Activated CD8-positive, alpha-beta T cell treated with anti-CD3 and anti-CD28 coated beads, Interleukin-2, amount 10 ng/mL, durations not matched to agents 7 days and 5 days (primary cell): Measurements from ENCODE around the gene MAJIN. TPM values are rescaled to one million over a fixed set of nuclear protein-coding genes. Genes with fewer than 3 reads are reported as not detected.

Experiments
- ATAC-seq: fragments of 150-1000 bp; cut with Tn5 transposase; one replicate; pipeline ENCODE4 v1.10.0; 2021; ENCODE audit warnings: moderate library complexity
- CTCF ChIA-PET: fragments of 350-600 bp; sonication (Branson Sonifier 250); formaldehyde crosslinking; loops from one replicate; lab custom pipeline; 2021; ENCODE audit warnings: antibody characterized with exemption; lab: Charles Lee
- POLR2A ChIA-PET: fragments of 350-600 bp; sonication (Branson Sonifier 250); formaldehyde crosslinking; loops from one replicate; lab custom pipeline; 2021; ENCODE audit warnings: antibody characterized with exemption; lab: Charles Lee
- DNase-seq: peaks from one replicate; pipeline ENCODE4 v3.0.0-alpha.2; 2020
- H3K27ac Mint-ChIP-seq: one replicate; pipeline ENCODE4 v1.8.0; 2021; ENCODE audit warnings: mild to moderate bottlenecking, mixed read lengths
- H3K27me3 Mint-ChIP-seq: one replicate; pipeline ENCODE4 v1.8.0; 2021; ENCODE audit warnings: low read depth, mixed read lengths
- H3K36me3 Mint-ChIP-seq: one replicate; pipeline ENCODE4 v1.8.0; 2021; ENCODE audit warnings: low read depth, mixed read lengths
- H3K4me1 Mint-ChIP-seq: one replicate; pipeline ENCODE4 v1.8.0; 2021; ENCODE audit warnings: low read depth, mixed read lengths
- H3K4me3 Mint-ChIP-seq: one replicate; pipeline ENCODE4 v1.8.0; 2021; ENCODE audit warnings: mild to moderate bottlenecking, mixed read lengths
- H3K9me3 Mint-ChIP-seq: one replicate; pipeline ENCODE4 v1.8.0; 2022; ENCODE audit warnings: mixed read lengths; ENCODE audit not compliant: insufficient read depth
- total RNA-seq, 2 experiments: library from RNA; stranded (reverse); gene quantifications; one replicate each; pipeline ENCODE4 v1.2.3, GENCODE V29; 2021

Gene MAJIN
- total RNA-seq, 2 experiments from 2014 or later = not detected

- no peaks in the 10 kb centered on the region for H3K9me3 Mint-ChIP-seq
- H3K27ac Mint-ChIP-seq = no peak overlapping the region
- ChIA-PET POLR2A (no interaction called here), CTCF (interaction anchor here (1.3 to 15.3 kb wide), 3 partner anchors 9 to 45 kb away, joined by 3 to 491 read pairs (median 10); partner anchors contain the start of gene CDC42BPG)
- H3K36me3 Mint-ChIP-seq = peaks cover 20% of the 10 kb centered on the region
- H3K4me3 Mint-ChIP-seq = no peak overlapping the region
- no peak for DNase-seq
- no peaks in the 10 kb centered on the region for H3K27me3 Mint-ChIP-seq
- no peak for ATAC-seq
- H3K4me1 Mint-ChIP-seq = peaks cover 11% of the 10 kb centered on the region
Observed at GRCh38 chr11:64897381-64898075, 74.4 kb downstream of the MAJIN start.

- ChIA-PET CTCF (interaction anchor here (2.9 to 15.3 kb wide), 2 partner anchors 9 to 44 kb away, joined by 10 to 491 read pairs; partner anchors contain the start of gene CDC42BPG), POLR2A (no interaction called here)
- ATAC-seq (no peak), DNase-seq (no peak)
- Mint-ChIP-seq H3K4me1 (peaks cover 11% of the 10 kb centered on the region), H3K4me3 (no peak overlapping the region), H3K27me3 (no peaks in the 10 kb centered on the region), H3K36me3 (peaks cover 17% of the 10 kb centered on the region), H3K27ac (no peak overlapping the region), H3K9me3 (no peaks in the 10 kb centered on the region)
Observed at GRCh38 chr11:64896448-64897022, 75.4 kb downstream of the MAJIN start.

DNA sequence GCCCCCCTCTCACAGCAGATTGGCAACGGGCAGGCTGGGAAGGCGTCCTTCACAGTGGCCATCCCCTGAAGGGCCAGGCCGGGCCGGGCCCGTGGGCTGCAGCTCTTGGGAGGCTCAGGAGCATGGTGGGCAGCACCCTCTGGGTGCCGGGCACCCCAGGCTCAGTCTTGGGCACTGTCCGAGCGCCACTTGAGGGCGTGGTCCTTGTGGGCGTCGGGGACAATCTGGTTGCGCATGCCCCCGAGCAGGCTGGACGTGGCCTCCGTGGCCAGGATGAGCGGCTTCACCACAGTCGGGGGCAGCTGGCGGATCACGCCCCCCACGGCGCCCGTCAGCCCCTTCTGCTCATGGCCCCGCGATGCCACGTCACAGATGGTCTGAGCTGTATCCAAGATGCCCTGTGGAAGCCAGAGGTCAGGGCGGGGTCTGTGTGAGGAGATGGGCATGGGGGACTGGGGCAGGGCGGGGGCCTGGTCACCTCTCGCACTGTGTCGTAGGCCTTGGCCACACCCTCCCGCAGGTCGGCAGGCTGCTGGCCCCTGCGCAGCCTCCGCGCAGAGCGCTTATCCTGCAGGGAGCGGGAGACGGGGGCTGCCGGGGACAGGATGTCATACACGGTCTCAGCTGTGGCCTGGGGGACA, 77.0 kb downstream of the MAJIN start:
- Mint-ChIP-seq H3K9me3 (no peaks in the 10 kb centered on the region), H3K4me3 (no peak overlapping the region), H3K27me3 (no peaks in the 10 kb centered on the region), H3K36me3 (peaks cover 10% of the 10 kb centered on the region), H3K27ac (no peak overlapping the region), H3K4me1 (peaks cover 6% of the 10 kb centered on the region)
- ChIA-PET CTCF (interaction anchor here (0.6 to 15.3 kb wide), 5 partner anchors 10 to 42 kb away, joined by 3 to 491 read pairs (median 5); partner anchors contain the start of genes CDC42BPG and EHD1), POLR2A (interaction anchor here (1.3 to 4.4 kb wide), 2 partner anchors 32 to 47 kb away, joined by 3 to 27 read pairs; no protein-coding TSS in a partner anchor)
- no peak for ATAC-seq
- no peak for DNase-seq

- POLR2A ChIA-PET = interaction anchor here (0.8 to 4.4 kb wide), 3 partner anchors 31 to 46 kb away, joined by 3 to 27 read pairs (median 3); no protein-coding TSS in a partner anchor
- H3K9me3 Mint-ChIP-seq = no peaks in the 10 kb centered on the region
Observed at GRCh38 chr11:64894070-64894811, 77.7 kb downstream of the MAJIN start.

DNA sequence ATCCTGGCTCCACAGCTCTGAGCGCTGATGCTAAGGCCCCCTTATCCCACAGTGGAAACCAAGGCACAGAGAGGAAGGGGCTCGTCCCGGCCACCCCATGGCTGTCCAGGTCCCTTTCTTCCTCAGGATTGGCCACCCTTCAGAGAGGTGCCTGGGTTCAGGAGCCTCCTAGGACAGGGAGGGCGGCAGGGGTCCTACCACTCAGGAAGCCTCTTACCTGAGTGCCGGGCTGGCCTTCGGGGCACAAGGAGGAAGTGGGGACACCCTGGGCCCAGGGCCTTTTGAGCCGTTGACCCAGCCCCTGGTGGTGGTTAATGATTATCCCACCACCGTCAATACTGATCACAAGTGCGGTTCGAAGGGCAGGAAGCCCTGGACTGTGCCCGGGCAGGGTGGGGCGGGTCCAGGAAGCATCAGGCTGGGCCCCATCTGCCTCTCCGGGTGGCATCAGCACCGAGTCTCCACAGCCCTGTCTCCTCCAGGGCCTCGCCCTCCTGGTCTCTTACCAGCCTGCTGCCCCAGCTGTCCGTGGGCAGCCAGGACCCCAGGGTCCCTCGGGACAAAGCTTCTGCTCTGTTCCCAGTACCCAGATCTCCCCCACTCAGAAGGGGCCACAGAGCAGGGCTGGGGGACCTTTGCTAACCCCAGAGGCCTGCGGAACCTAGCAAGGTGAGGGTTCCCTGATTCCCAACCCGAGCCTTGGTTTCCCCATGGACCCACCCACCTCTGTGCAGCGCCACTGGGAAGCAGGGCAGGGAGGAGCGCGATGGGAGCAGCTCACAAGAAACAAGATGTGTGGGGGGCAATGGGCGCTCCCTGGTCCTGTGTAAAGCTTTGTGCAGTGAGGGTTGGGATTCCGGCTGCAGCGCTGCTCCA, 78.5 kb downstream of the MAJIN start:
- no peak for ATAC-seq
- H3K9me3 Mint-ChIP-seq = no peaks in the 10 kb centered on the region

More at GRCh38 chr11:64894070-64894811, 77.7 kb downstream of the MAJIN start:
- Mint-ChIP-seq H3K4me3 (no peak overlapping the region), H3K27me3 (no peaks in the 10 kb centered on the region), H3K27ac (no peak overlapping the region), H3K4me1 (peaks cover 6% of the 10 kb centered on the region), H3K36me3 (peaks cover 6% of the 10 kb centered on the region)
- DNase-seq = peak; percentile 95
- CTCF ChIA-PET = interaction anchor here (0.6 to 15.3 kb wide), 10 partner anchors 9 to 96 kb away, joined by 3 to 491 read pairs (median 4); partner anchors contain the start of genes CDC42BPG and EHD1
- peak; percentile 98 for ATAC-seq

DNA sequence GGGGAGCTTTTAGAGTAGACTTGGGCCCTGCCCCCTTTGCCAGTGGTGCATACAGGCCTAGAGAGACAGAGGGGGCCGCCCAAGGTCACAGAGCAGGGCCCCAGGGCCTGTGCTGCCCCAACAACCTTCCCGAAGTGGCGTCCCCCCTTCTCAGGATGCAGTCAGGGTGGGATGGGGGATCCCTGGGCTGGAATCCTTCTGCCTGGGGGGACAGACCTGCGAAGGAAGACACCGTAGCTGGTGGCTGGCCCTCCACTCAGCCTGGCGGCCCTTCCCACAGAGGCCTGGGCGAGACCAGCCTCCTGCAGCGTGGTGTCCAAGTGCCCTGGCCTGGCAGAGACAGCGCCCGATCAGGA, 79.1 kb downstream of the MAJIN start:
- ChIA-PET CTCF (interaction anchor here (6.5 to 15.3 kb wide), 3 partner anchors 16 to 40 kb away, joined by 75 to 491 read pairs (median 127); partner anchors contain the start of genes CDC42BPG and EHD1), POLR2A (interaction anchor here (4.4 kb wide), 1 partner anchor 45 kb away, joined by 27 read pairs; no protein-coding TSS in a partner anchor)
- Mint-ChIP-seq H3K27ac (no peak overlapping the region), H3K36me3 (peaks cover 2% of the 10 kb centered on the region), H3K4me1 (peaks cover 13% of the 10 kb centered on the region), H3K9me3 (no peaks in the 10 kb centered on the region), H3K4me3 (no peak overlapping the region), H3K27me3 (no peaks in the 10 kb centered on the region)
- DNase-seq = no peak
- ATAC-seq = no peak

More for the DNA sequence above, 78.5 kb downstream of the MAJIN start:
- H3K4me3 Mint-ChIP-seq = no peak overlapping the region
- peaks cover 7% of the 10 kb centered on the region for H3K4me1 Mint-ChIP-seq
- no peak for DNase-seq
- ChIA-PET CTCF (interaction anchor here (0.9 to 15.3 kb wide), 8 partner anchors 8 to 95 kb away, joined by 3 to 491 read pairs (median 4); partner anchors contain the start of genes CDC42BPG and EHD1), POLR2A (interaction anchor here (0.8 to 4.4 kb wide), 3 partner anchors 30 to 45 kb away, joined by 3 to 27 read pairs (median 3); no protein-coding TSS in a partner anchor)
- peaks cover 4% of the 10 kb centered on the region for H3K36me3 Mint-ChIP-seq
- H3K27me3 Mint-ChIP-seq = no peaks in the 10 kb centered on the region
- H3K27ac Mint-ChIP-seq = no peak overlapping the region

DNA sequence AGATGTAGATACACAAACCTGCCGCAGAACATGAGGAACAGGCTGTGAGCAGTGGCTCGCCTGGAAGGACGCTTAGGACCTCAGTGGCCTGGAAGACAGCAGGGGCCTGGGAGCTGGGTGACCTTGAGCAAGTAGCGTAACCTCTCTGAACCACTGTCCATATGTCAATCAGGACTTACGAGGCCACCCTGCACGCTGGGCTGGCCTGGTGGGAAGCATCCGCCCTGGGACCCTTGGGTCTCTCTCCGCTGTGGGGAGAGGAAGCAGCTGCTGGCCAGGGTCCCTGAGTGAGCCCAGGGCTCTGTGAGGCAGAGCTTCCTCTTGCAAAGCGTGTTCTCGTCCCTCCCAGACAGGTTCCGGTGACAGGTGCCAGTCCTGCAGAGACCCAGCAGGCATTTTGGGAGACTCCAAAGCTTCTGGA, 79.5 kb downstream of the MAJIN start:
- no peaks in the 10 kb centered on the region for H3K27me3 Mint-ChIP-seq
- ChIA-PET POLR2A (interaction anchor here (4.4 kb wide), 1 partner anchor 44 kb away, joined by 27 read pairs; no protein-coding TSS in a partner anchor), CTCF (interaction anchor here (6.5 to 15.3 kb wide), 3 partner anchors 16 to 40 kb away, joined by 75 to 491 read pairs (median 127); partner anchors contain the start of genes CDC42BPG and EHD1)
- no peaks in the 10 kb centered on the region for H3K9me3 Mint-ChIP-seq
- no peak for ATAC-seq
- peak overlapping the region; percentile 5 for H3K27ac Mint-ChIP-seq
- H3K36me3 Mint-ChIP-seq = peaks cover 2% of the 10 kb centered on the region
- H3K4me3 Mint-ChIP-seq = no peak overlapping the region
- no peak for DNase-seq
- peaks cover 15% of the 10 kb centered on the region for H3K4me1 Mint-ChIP-seq

DNA sequence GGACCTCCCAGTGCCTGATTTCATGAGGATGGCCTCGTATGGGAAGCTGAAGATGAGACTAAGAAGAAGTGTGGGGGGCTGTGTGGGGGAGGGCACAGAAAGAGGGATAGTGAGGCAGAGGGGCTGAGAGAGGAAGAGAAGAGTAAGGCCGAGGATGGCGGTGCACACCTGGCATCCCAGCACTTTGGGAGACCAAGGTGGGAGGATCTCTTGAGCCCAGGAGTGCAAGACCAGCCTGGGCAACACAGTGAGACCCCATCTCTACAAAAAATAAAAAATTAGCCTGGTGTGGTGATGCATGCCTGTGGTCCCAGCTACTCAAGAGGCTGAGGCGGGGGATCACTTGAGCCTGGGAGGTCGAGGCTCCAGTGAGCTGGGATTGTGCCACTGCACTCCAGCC, 80.0 kb downstream of the MAJIN start:
- ATAC-seq (no peak), DNase-seq (no peak)
- Mint-ChIP-seq H3K4me3 (no peak overlapping the region), H3K36me3 (peaks cover 2% of the 10 kb centered on the region), H3K27ac (peak overlapping the region; percentile 5), H3K4me1 (peaks cover 18% of the 10 kb centered on the region), H3K9me3 (no peaks in the 10 kb centered on the region), H3K27me3 (no peaks in the 10 kb centered on the region)
- ChIA-PET CTCF (interaction anchor here (6.5 to 15.3 kb wide), 3 partner anchors 15 to 39 kb away, joined by 75 to 491 read pairs (median 127); partner anchors contain the start of genes CDC42BPG and EHD1), POLR2A (interaction anchor here (4.4 kb wide), 1 partner anchor 44 kb away, joined by 27 read pairs; no protein-coding TSS in a partner anchor)

GRCh38 chr11:64891215-64891848, 80.6 kb downstream of the MAJIN start:
- POLR2A ChIA-PET = interaction anchor here (1.1 to 4.4 kb wide), 3 partner anchors 13 to 43 kb away, joined by 3 to 27 read pairs (median 4); partner anchors contain the start of genes EHD1 and PPP2R5B

More at GRCh38 chr11:64891215-64891848, 80.6 kb downstream of the MAJIN start:
- no peak overlapping the region for H3K4me3 Mint-ChIP-seq
- H3K27ac Mint-ChIP-seq = no peak overlapping the region
- peaks cover 2% of the 10 kb centered on the region for H3K36me3 Mint-ChIP-seq
- no peaks in the 10 kb centered on the region for H3K9me3 Mint-ChIP-seq
- H3K4me1 Mint-ChIP-seq = peaks cover 18% of the 10 kb centered on the region
- DNase-seq (no peak), ATAC-seq (no peak)
- H3K27me3 Mint-ChIP-seq = no peaks in the 10 kb centered on the region
- CTCF ChIA-PET = interaction anchor here (6.5 to 15.3 kb wide), 3 partner anchors 15 to 39 kb away, joined by 75 to 491 read pairs (median 127); partner anchors contain the start of genes CDC42BPG and EHD1
